Tongue (tissue), 2 donors: ENCODE data around the gene RAMAC. TPM values are rescaled to one million over a fixed set of nuclear protein-coding genes. Genes with fewer than 3 reads are reported as not detected.
"Not testable (repeated sequence)": the region's sequence is repeated elsewhere in the genome, so short reads cannot be mapped to it uniquely, and the experiment has no call there.

ENCODE experiments used
- DNase-seq: peaks from one replicate; pipeline ENCODE4 v3.0.0-alpha.2; 2015
- total RNA-seq: library from RNA; depleted of rRNA; stranded (reverse); fragments of >200 nt; gene quantifications from one replicate; pipeline ENCODE4 v1.2.3, GENCODE V29; 2014

Gene RAMAC
- total RNA-seq, 1 donor from 2014 or later: 31.9 TPM

DNA sequence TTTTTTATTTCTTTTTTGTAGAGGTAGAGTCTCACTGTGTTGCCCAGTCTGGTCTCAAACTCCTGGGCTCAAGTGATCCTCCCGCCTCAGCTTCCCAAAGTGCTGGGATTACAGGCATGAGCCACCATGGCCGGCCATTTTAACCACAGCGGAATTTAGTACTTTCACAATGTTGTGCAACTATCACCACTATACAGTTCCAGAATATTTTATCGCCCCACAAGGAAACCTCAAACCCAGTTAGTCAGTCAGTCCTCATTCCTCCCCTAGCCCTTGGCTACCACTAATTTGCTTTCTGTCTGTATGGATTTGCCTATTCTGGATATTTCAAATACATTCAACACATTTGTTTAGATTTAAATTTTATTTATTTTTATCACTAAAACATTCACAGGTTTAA lies 17.9 kb upstream of the RAMAC start:
- no peak for DNase-seq

- DNase-seq: no peak
Measured at GRCh38 chr15:82969353-82969752, 16.7 kb upstream of the RAMAC start.

DNA sequence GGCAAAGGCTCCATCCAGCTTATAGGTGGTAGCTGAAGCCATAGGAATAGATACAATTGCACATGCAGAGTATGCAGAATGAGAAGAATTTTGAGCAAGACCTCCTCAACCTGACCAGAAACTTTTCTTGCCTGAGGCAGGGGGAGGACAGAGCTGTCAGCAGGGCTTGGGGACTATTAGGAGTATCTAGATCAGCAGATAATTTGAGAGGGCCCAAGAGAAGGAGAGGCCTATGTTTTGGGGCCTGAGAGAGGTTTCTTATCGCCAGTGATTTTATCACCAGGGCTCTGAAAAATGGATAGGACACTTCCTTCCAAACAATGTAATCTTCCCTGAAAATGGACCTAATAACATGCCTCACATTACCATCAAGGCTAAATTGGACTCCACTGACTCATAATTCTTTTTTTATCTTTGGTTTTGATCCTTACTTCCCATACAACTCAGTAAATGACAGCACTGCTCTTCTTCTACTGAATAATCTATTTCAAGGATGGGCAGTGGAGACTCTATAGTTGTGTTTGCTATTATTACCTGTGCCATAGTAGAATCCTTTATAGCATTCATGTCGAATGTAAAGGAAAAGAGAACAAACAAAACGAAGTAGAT lies 15.8 kb upstream of the RAMAC start:
- no peak for DNase-seq

- DNase-seq: no peak
Measured at GRCh38 chr15:82970696-82971095, 15.3 kb upstream of the RAMAC start.

DNA sequence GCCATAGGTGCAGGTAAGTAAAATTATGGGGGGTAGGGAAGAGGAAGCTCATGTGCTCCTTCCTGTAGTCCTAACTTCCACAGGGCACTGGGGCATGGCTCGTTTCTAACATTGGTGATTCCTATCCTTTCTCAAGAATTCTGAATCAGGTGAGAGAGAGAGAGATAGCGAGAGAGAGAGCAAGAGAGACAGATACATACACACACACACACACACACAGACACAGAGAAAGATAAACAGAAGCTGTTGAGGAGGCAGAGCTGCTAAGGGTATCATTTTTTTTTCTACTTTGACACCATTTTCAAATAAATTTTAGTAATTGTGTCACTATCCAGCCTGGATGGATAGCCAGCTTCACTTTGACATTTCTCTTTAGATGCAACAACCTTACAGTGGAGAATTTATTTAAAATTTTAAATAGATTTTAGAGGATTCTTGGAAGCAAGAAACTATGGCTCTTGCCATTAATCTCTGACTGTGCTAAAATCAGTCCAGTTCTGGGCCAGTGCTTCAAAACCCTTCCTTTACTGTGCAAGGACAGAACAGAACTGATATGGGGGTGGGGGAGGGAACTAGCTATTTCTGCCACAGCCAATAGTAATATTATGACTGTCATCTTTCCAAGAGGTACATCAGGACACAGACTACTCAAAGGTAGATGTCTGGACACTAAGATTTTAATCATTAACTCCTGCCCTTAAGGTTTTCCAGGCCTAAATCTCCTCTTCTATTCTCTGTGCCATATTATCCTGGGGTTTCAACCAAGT lies 14.6 kb upstream of the RAMAC start:
- DNase-seq: no peak

DNA sequence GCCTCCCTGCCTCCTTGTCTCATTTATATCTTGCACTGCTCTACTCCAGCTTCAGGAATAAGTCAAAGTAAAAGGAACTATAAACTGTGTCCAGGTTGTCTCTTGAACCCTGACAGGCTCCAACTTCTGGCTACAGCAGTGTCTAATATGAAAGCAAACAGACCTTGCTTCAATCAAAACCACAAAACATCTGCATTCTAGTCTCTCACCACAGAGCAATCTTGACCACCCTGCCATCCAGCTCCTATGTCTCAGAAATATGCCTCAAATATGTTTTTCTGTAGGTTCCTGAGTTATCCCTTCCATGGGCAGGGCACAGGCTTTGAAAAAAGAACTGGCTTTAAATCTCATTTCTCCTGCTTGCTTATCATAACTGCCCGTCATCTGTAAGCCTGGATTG lies 13.0 kb upstream of the RAMAC start:
- DNase-seq: no peak

- DNase-seq: no peak
Measured at GRCh38 chr15:82977076-82977475, 8.9 kb upstream of the RAMAC start.

- no peak for DNase-seq
Measured at GRCh38 chr15:82978438-82978837, 7.6 kb upstream of the RAMAC start.

DNA sequence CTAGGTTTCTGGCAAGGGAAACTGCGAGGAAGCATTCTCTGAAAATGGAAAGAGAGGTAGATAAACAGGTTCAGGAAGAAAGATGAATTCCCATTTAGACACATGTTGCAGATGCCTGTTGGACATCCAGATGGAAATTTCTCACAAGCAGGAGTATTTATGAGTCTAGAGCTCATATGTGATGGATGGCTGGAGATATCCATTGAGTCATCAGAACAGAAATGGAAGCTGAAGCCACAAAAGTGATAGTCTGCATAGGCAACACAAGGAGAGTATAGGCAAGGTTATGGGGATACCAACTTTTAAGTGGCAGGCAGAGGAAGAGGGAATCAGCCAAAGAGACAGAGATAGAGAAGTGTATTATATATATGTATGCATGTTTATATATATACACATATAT lies 6.3 kb upstream of the RAMAC start:
- DNase-seq: no peak

- no peak for DNase-seq
Measured at GRCh38 chr15:82980981-82981380, 5.0 kb upstream of the RAMAC start.

- no peak for DNase-seq
Measured at GRCh38 chr15:82986442-82986780, 401 bp downstream of the RAMAC start.

- no peak for DNase-seq
Measured at GRCh38 chr15:82992436-82992998, 6.5 kb downstream of the RAMAC start.

GRCh38 chr15:82993144-82993543 lies 7.1 kb downstream of the RAMAC start:
- no peak for DNase-seq

GRCh38 chr15:82995076-82995475 lies 9.1 kb downstream of the RAMAC start:
- no peak for DNase-seq

DNA sequence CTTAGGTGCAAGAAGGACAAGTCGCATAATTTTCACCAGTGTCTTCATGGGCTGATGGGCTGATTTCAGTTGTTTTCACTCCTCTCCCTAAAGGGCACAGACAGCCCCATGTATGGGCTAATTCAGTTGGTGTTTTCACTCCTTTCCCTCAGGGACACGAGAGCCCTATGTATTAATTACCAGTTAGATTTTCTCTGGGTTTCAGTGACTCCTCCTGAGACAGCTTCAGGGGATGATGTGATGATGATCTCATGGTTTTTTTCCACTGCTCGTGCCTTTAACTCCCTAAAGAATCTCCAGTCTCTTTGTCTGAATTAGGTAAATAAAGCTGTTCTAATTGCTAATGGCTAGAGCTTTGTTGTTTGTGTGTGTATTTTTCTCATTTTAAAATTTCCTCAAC lies 9.9 kb downstream of the RAMAC start:
- DNase-seq: no peak

DNA sequence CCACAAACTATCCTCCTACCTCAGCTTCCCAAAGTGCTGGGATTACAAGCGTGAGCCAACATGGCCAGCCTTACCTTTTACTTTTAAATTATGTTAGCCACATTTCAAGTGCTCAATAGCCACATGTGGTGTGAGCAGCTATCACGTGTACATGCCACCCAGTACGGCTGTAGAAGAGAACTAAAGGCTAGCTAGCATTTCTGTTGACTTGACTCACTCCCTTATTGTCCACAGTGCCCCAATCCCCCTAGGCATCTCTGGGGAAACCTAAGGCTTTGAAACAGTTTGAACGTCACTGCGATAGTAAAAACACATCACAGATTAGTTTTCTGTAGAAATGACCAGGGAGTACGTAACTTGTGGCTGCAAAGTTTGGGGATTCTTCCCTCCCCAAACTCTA lies 13.4 kb downstream of the RAMAC start:
- no peak for DNase-seq

DNA sequence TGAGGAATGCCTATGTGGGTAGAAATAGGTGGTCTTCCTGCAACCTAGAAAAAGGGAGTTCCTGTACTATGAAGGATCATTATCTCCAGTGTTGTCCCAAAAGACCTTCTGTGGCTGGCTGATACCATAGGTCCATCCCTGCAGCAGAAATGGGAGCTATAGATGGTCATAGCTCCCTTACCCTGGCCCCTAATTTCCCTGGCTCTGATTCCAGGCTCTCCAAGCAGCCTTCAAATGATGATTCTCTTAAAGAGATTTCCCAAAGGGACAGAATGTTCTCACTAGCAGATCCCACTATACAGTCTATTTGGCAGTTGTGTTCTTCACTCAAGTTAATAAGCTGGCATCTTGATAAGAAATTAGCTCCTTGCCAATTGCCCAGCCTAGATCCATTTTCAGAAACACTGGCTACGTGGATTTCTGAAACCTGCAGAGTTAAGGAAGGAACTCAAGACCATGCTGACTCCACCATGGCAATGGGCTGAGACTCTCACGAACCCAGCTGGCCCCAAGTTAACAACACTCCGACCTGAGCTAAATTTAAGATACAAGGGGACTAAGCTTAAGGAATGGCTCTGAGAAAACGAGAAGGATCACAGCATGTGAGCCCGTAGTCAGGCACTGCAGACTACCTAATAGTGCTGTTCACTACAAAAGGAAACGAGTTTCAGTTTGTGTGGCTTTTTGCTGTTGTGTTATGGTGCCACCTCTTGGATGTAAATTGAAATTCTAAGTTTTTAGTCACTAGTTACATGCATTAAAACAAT lies 14.1 kb downstream of the RAMAC start:
- DNase-seq: peak; percentile 69

DNA sequence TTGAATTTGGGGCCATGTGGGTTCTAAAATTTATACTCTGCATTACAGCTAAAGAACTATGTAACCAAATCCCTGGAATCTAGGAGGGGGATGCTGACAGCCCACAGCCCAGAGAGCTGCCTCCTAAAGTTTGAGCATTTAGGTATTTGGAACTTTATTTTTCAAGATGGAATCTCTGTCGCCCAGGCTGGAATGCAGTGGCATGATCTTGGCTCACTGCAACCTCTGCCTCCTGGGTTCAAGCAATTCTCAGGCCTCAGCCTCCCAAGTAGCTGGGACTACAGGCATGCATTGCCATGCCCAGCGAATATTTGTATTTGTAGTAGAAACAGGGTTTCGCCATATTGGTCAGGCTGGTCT lies 14.6 kb downstream of the RAMAC start:
- not testable (repeated sequence) for DNase-seq

DNA sequence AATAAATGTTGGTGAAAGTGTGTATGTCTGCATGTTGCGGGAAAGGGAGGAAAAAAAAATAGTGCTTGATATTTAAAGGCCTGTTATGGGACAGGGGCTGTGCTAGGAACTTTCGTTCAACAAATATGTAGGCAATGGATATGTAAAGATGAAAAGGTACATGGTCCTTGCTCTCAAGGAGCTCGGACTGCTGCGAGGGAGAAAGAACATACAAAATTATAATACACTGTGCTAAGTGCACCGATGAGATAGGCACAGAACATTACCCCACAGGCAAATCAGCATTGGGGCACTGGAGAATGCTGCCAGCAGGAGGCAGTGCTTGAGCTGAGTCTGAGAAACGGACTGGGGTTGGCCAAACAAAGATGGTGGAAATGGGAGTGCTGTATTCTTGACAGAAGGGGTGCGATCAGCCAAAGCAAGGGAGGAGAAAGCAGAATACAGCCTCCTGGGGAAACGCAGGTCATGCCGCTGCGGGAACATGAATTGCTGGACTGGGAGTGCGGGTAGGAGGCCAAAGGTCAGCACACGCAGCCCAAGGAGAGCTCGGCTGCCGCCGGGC lies 24.8 kb downstream of the RAMAC start:
- peak; percentile 81 for DNase-seq

DNA sequence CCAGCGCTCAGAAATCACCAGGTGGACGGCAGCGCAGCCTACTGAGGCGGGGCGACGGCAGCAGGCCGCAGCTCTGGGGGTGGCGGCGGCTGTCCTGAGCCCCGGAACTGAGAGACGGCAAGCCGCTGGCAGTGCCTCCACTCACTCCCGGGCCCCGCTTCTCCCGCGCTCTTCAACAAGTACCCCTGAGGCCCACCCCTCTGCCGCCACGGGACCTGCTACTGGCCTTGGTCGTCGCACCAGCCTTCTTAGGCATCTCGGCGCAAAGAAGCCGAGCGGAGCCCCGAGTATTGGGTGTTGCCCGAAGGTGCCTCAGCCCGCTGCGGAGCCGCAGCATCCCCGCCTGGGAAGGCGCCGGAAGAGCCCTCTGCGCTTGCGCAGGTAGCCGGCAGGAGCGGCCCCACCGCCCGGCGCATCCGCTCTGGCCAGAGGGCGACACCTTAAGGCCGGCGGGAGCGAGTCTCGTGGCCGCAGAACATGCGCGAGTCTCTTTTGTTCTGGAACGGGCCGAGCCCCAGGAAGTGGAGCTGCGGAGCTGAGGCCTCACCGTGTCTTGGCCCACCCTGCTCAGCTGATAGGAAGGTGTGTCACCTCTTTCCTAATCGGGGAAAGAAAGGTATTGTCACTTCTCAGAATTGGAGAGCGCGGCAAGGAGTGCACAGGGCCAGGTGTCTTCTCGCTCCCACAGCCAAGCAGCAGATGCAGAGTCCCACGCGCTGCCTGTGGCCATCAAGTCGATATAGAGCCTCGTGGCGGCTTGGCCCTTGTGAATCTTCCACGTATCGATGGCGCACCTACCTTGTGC lies 25.5 kb downstream of the RAMAC start, which contains the start of gene C15orf40:
TSS of gene C15orf40 (minus strand) at position 369 of the 805 bp plus-strand sequence. CDS start at position 337, 32 bp downstream.
- peak; percentile 96 for DNase-seq

GRCh38 chr15:83012076-83012426 lies 26.0 kb downstream of the RAMAC start:
- DNase-seq: no peak

GRCh38 chr15:83012636-83013035 lies 26.6 kb downstream of the RAMAC start:
- no peak for DNase-seq
